GM12891 (cell line): ENCODE measurements around the gene YTHDF2.

Source experiments
- POLR2A ChIP-seq: IDR thresholded peaks from 2 replicates; pipeline ENCODE4 v1.6.1; 2011; ENCODE audit warnings: low read depth, low read length, control low read depth
- POLR2AphosphoS5 ChIP-seq: IDR thresholded peaks from 2 replicates; pipeline ENCODE4 v1.6.1; 2011; ENCODE audit warnings: low read depth, low read length, control low read depth
- POU2F2 ChIP-seq: IDR thresholded peaks from 2 replicates; pipeline ENCODE4 v1.6.1; 2011; ENCODE audit warnings: low read depth, mild to moderate bottlenecking, control low read depth, low read length, moderate library complexity

DNA sequence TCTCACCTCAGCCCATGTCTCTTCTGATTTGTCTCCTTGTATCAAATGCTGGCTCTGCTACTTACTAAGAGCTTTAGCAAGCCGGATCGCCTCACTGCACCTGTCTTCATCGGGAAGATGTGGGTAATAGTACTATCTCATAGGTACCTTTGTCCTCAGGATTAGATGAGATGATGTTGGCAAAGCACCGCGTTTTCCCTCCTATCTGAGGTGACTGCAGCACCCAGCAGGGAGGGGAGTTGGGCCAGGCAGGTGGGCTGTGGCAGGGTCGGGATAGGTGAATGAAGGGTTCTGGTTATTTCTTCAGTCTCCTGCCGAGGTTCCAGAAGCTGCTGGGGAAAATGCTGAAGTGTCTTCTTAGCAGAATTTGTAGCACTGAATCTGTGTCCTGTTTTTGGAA lies 80.4 kb downstream of the YTHDF2 start:
- no peak for TF ChIP-seq POLR2AphosphoS5
- no peak for TF ChIP-seq POLR2A
- TF ChIP-seq POU2F2, result no peak
